K562 (cell line): ENCODE results near the gene RFX7. TPM values are rescaled to one million over a fixed set of nuclear protein-coding genes. Genes with fewer than 3 reads are reported as not detected.

Experiments
- BRCA1 ChIP-seq, 2 experiments: fragments of 450-650 bp in 1 of 2; sonication (generic) in 1 of 2; formaldehyde crosslinking in 1 of 2; IDR thresholded peaks; 2 replicates each; pipeline versions ENCODE4 v1.5.0 to v1.6.1; 2017 to 2020; ENCODE audit warnings: mild to moderate bottlenecking in 1 of 2, missing genetic modification reagents in 1 of 2
- CCAR2 ChIP-seq: fragments of 200-400 bp; formaldehyde crosslinking; IDR thresholded peaks from 2 replicates; pipeline ENCODE4 v1.6.1; 2017; ENCODE audit warnings: mild to moderate bottlenecking, low read depth, low read length
- CHD4 ChIP-seq: fragments of 200-600 bp; sonication (generic); IDR thresholded peaks from 3 replicates; pipeline ENCODE4 v1.6.1; 2012; ENCODE audit warnings: low read depth, mild to moderate bottlenecking, mixed read lengths, low read length, inconsistent platforms; ENCODE audit not compliant: insufficient read depth, insufficient replicate concordance, poor library complexity, severe bottlenecking
- FOXK1 ChIP-seq: sonication (generic); formaldehyde crosslinking; IDR thresholded peaks from 2 replicates; pipeline ENCODE4 v1.8.0; 2022; ENCODE audit warnings: missing genetic modification reagents, mild to moderate bottlenecking, borderline replicate concordance
- GABPA ChIP-seq: fragments of 200-800 bp; sonication (Bioruptor generic); conservative IDR thresholded peaks from 2 replicates; pipeline ENCODE4 v1.6.1; 2016; ENCODE audit warnings: low read depth, missing genetic modification characterization, missing compliant biosample characterization
- GTF2A2 ChIP-seq: IDR thresholded peaks from 2 replicates; pipeline ENCODE4 v1.6.1; 2016; ENCODE audit warnings: mild to moderate bottlenecking, missing genetic modification characterization, missing compliant biosample characterization
- IRF9 ChIP-seq: fragments of 450-650 bp; IDR thresholded peaks from 2 replicates; pipeline ENCODE4 v1.6.1; 2016; ENCODE audit warnings: missing biosample characterization, missing genetic modification characterization
- MAX ChIP-seq: sonication (generic); formaldehyde crosslinking; IDR thresholded peaks from 2 replicates; pipeline ENCODE4 v1.9.0; 2022; ENCODE audit warnings: mild to moderate bottlenecking, missing genetic modification reagents
- MLX ChIP-seq, 2 experiments: fragments of 450-650 bp in 1 of 2; sonication (generic) in 1 of 2; formaldehyde crosslinking; conservative IDR thresholded peaks; 2 replicates each; pipeline versions ENCODE4 v1.4.0 to v1.8.1; 2020 to 2022; ENCODE audit warnings: mild to moderate bottlenecking in 1 of 2, missing genetic modification reagents in 1 of 2
- NFE2L1 ChIP-seq: fragments of 450-650 bp; IDR thresholded peaks from 2 replicates; pipeline ENCODE4 v1.6.1; 2016; ENCODE audit warnings: missing genetic modification characterization, low read depth, mild to moderate bottlenecking, missing compliant biosample characterization, moderate library complexity, borderline replicate concordance
- PHF20 ChIP-seq: fragments of 450-650 bp; IDR thresholded peaks from 2 replicates; pipeline ENCODE4 v1.6.1; 2018; ENCODE audit not compliant: partially characterized antibody
- PURB ChIP-seq: sonication (generic); formaldehyde crosslinking; IDR thresholded peaks from 2 replicates; pipeline ENCODE4 v1.9.0; 2021; ENCODE audit warnings: low read depth, mild to moderate bottlenecking, missing genetic modification reagents
- RFX1 ChIP-seq: fragments of 450-650 bp; IDR thresholded peaks from 2 replicates; pipeline ENCODE4 v1.6.1; 2016; ENCODE audit warnings: mild to moderate bottlenecking, moderate library complexity
- SMAD4 ChIP-seq: fragments of 250-450 bp; sonication (Bioruptor Pico); conservative IDR thresholded peaks from 2 replicates; pipeline ENCODE4 v1.8.0; 2021; ENCODE audit warnings: inconsistent platforms, mild to moderate bottlenecking, moderate library complexity
- TAL1 ChIP-seq: fragments of 450-650 bp; IDR thresholded peaks from 2 replicates; pipeline ENCODE4 v1.6.1; 2016; ENCODE audit warnings: mild to moderate bottlenecking
- TFAM ChIP-seq: fragments of 250-450 bp; sonication (Bioruptor Pico); conservative IDR thresholded peaks from 2 replicates; pipeline ENCODE4 v1.5.0; 2021; ENCODE audit warnings: mild to moderate bottlenecking, moderate library complexity
- TFAP4 ChIP-seq: sonication (generic); formaldehyde crosslinking; IDR thresholded peaks from 2 replicates; pipeline ENCODE4 v1.8.0; 2022; ENCODE audit warnings: missing genetic modification reagents, mild to moderate bottlenecking, moderate library complexity, borderline replicate concordance
- ZBTB9 ChIP-seq: fragments of 450-650 bp; formaldehyde crosslinking; IDR thresholded peaks from 2 replicates; pipeline ENCODE4 v1.4.0; 2020; ENCODE audit warnings: mild to moderate bottlenecking, moderate library complexity
- ZC3H4 ChIP-seq: sonication (generic); formaldehyde crosslinking; IDR thresholded peaks from 2 replicates; pipeline ENCODE4 v1.9.0; 2021; ENCODE audit warnings: missing genetic modification reagents, borderline replicate concordance
- ZFX ChIP-seq: sonication (generic); formaldehyde crosslinking; IDR thresholded peaks from 2 replicates; pipeline ENCODE4 v1.8.0; 2022; ENCODE audit warnings: mild to moderate bottlenecking, missing genetic modification reagents, moderate library complexity
- ZKSCAN3 ChIP-seq: fragments of 250-450 bp; sonication (Bioruptor Pico); IDR thresholded peaks from 2 replicates; pipeline ENCODE4 v1.4.0; 2020
- ZNF12 ChIP-seq: sonication (generic); formaldehyde crosslinking; IDR thresholded peaks from 2 replicates; pipeline ENCODE4 v1.4.0; 2020; ENCODE audit warnings: mild to moderate bottlenecking, missing genetic modification reagents
- ZNF134 ChIP-seq: fragments of 250-450 bp; sonication (Bioruptor Pico); conservative IDR thresholded peaks from 2 replicates; pipeline ENCODE4 v1.4.0; 2020
- ZNF324 ChIP-seq: fragments of 250-450 bp; sonication (Bioruptor Pico); IDR thresholded peaks from 2 replicates; pipeline ENCODE4 v1.4.0; 2020; ENCODE audit warnings: mild to moderate bottlenecking
- ZNF41 ChIP-seq: fragments of 250-450 bp; sonication (Bioruptor Pico); conservative IDR thresholded peaks from 2 replicates; pipeline ENCODE4 v1.4.0; 2020; ENCODE audit warnings: mild to moderate bottlenecking
- polyA plus RNA-seq, 8 experiments: library from polyadenylated mRNA; depleted of rRNA in 4 of 8; stranded (reverse) in 5 of 8; unstranded in 3 of 8; fragments of >200 nt; fragmentation: Nextera tagmentation in 2 of 8; fragmentation: Illumina TruSeq in 1 of 8; extraction: Ambion mirVana in 2 of 8; extraction: Trizol in 1 of 8; gene quantifications; 2 replicates each; pipeline versions ENCODE4 v1.2.1 to v1.2.3, GENCODE V29; 2011 to 2014; ENCODE audit warnings: inconsistent platforms in 1 of 8, missing spikeins in 1 of 8
- total RNA-seq, 7 experiments: library from RNA; depleted of rRNA in 6 of 7; stranded (reverse); fragments of >200 nt in 6 of 7; fragmentation: Illumina TruSeq in 2 of 7; extraction: Trizol in 2 of 7; gene quantifications; 2 replicates each; pipeline versions ENCODE4 v1.2.1 to v1.2.3, GENCODE V29; 2011 to 2021; ENCODE audit warnings: low replicate concordance in 1 of 7

Gene RFX7
- total and polyA plus RNA-seq, 9 of the 15 experiments (the other 6 are each of a cell fraction or from before 2014, with no cell fraction given), result 2.4 to 17.9 (median 6.3) TPM

- TF ChIP-seq MAX, result no peak
- TF ChIP-seq NFE2L1, result no peak
- no peak for TF ChIP-seq GABPA (tag)
- no peak for TF ChIP-seq RFX1
- TF ChIP-seq TFAM (CRISPR knock-in tag), result no peak
- TF ChIP-seq ZKSCAN3, result no peak
- TF ChIP-seq SMAD4 (CRISPR knock-in tag), result peak; percentile 71; the same call in 1 of the 2 replicates
- no peak for TF ChIP-seq GTF2A2 (tag)
- no peak for TF ChIP-seq ZBTB9 (CRISPR knock-in tag)
- TF ChIP-seq ZFX (CRISPR knock-in tag), result peak; percentile 50
- TF ChIP-seq ZNF12 (CRISPR knock-in tag), result no peak
- TF ChIP-seq BRCA1 (IDR thresholded peaks at IDR 0.05), result no peak
- TF ChIP-seq BRCA1 (CRISPR knock-in tag; IDR thresholded peaks at IDR 0.05), result no peak
- TF ChIP-seq ZNF324 (CRISPR knock-in tag), result no peak
- TF ChIP-seq PHF20, result no peak
- peak; percentile 72 for TF ChIP-seq TFAP4 (CRISPR knock-in tag)
- no peak for TF ChIP-seq IRF9 (tag)
- no peak for TF ChIP-seq PURB (CRISPR knock-in tag)
- no peak for TF ChIP-seq TAL1
- no peak for TF ChIP-seq CCAR2
- no peak for TF ChIP-seq FOXK1
- TF ChIP-seq MLX (CRISPR knock-in tag; conservative IDR thresholded peaks at IDR 0.05), result no peak
- no peak for TF ChIP-seq ZC3H4 (CRISPR knock-in tag)
- no peak for TF ChIP-seq ZNF134 (CRISPR knock-in tag)
- no peak for TF ChIP-seq ZNF41 (CRISPR knock-in tag)
- no peak for TF ChIP-seq CHD4
Observed at GRCh38 chr15:56244811-56245576, 1.3 kb upstream of the RFX7 start (continued).
